Activated effector memory CD4-positive, alpha-beta T cell treated with Interleukin-2 at 50 U/mL for 16 hours (primary cell): Measurements from ENCODE around the gene ATP2C2.
"Not testable (repeated sequence)": the region's sequence is repeated elsewhere in the genome, so short reads cannot be mapped to it uniquely, and the experiment has no call there.

Experiments
- DNase-seq: peaks from one replicate; pipeline ENCODE4 v3.0.0-alpha.2; 2020

The ATP2C2 gene

DNA sequence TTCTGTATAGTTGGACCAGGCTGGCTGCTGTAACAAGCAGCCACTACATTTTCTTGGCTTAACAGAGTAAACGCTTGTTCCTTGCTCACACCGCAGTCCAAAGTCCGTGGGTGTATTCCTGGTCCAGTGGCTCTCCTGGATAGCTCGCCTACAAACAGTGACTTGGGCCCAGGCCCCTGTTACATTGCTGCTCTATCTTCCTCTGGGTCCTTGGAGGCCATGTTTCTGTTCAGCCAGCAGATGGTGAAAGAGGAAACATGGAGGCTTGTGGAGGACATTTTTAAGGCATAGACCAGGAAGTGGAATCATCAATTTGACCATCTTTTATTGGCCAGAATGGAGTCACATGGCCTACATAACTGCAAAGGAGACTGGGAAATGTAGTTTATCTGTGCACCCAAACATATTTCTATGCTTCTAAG is 55.1 kb downstream of the ATP2C2 start:
- DNase-seq: no peak

DNA sequence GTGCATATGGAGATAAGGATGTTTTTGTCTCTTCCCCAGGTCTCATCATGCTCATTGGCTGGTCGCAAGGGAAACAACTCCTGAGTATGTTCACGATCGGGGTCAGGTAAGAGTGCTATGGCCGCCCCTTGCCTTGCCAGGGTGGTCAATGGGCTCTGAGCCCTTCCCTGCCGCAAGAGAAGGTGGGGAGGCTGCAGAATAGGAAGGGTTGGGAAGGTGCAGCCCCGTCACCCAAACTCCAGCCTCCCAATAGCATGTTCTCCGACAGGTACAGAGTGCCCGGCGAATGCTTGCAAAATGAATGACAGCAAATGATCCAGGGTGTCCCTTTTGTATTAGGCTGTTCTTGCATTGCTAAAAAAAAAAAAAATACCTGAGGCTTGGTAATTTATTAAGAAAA is 57.4 kb downstream of the ATP2C2 start:
- no peak for DNase-seq

DNA sequence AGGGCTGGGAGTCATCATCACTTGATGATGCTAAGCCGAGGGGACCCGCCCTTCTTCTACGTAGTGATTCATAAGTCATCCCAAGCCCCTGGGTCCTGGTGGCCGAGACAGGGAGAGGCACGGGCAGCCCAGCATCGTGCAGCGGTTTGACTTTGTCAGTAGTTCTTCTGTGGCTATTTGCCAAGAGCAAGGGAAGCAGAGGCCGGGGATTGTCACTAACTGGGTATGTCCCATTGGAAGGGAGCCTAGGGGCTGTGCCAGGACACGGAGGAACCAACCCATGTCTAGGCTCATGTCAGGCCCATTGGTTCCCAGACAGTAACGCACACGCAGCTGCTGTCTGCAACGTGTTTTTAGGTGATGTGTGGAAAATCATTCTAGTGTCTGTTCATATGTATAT is 58.5 kb downstream of the ATP2C2 start:
- DNase-seq: no peak

DNA sequence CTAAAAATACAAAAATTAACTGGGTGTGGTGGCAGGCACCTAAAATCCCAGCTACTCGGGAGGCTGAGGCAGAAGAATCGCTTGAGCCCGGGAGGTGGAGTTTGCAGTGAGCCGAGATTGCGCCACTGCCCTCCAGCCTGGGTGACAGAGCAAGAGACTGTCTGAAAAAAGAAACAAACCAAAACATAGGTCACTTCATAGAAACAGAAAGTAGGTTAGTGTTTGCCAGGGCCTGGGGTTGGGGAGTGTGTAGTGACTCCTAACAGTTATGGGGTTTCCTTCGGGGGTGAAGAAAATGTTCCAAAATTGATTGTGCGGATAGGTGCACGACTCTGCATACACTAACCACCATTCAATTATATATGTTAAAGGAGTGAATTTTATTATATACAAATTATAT is 59.2 kb downstream of the ATP2C2 start:
- no peak for DNase-seq

- no peak for DNase-seq
These were observed 62.5 kb downstream of the ATP2C2 start for GRCh38 chr16:84430860-84431259.

DNA sequence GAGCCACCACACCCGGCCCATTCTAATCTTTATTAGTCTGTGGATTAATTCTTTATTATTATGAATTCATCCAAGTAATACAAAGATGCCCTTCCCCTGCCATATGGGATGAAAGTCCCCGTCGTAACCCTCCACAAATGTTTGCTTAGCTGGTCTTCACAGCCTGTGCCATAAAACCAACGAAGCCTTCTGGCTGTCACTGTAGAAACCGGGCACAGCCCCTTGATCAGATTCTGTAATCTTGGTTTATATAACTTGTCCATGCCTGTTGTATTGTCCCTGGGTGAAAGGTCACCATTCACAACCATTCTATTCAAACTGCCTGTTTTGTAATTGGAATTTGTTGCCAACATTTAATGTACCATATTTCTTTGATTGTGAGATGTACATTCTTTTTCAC is 66.5 kb downstream of the ATP2C2 start:
- DNase-seq: no peak

DNA sequence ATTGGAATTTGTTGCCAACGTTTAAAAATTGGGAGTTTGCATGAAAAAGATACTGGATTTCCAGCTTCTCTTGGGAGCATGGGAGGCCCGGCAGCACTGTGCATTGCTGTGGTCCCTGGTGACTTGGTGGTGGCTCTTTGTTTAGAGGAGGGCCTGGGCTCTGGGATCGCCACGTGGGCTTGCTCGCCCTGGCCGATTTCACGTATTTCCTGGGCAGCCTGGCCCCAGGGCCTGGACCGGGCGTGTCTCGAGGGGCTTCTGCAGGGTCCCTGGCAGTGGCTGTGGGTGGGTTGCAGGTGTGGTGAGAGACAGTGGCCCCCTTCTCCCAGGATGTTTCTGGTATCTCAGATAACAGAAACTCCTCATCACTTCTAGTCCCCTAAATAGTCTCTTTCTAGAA is 67.9 kb downstream of the ATP2C2 start:
- no peak for DNase-seq

DNA sequence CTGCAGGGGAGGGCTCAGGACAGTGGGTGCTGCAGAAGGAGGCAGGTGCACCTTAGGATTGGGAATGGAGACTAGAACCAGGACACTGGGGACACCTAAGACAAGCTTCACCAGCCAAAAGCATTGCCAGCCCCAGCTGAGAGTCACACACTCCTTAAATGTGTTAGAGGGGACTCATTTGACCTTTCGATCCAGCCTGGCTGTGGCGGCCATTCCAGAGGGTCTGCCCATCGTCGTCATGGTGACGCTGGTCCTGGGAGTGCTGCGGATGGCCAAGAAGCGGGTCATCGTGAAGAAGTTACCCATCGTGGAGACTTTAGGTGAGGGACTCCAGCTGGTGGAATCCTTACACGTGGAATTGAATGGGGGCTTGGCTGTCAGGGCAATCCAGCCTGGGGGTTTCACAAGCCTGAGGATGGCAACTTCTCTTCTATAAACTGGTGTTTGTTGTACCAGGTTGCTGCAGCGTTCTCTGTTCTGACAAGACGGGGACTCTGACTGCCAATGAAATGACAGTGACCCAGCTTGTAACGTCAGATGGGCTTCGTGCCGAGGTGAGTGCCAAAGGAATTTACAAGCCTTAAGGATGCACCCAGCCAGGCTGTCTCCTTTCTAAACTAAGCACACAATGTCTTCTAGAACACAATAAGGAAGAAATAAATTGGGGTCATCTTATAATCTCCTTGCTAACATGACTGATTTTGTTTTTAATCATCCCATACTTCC is 70.8 kb downstream of the ATP2C2 start:
- no peak for DNase-seq

- DNase-seq: no peak
These were observed 74.2 kb downstream of the ATP2C2 start for GRCh38 chr16:84442416-84443145.

GRCh38 chr16:84443166-84443802 is 74.9 kb downstream of the ATP2C2 start:
- DNase-seq: no peak

DNA sequence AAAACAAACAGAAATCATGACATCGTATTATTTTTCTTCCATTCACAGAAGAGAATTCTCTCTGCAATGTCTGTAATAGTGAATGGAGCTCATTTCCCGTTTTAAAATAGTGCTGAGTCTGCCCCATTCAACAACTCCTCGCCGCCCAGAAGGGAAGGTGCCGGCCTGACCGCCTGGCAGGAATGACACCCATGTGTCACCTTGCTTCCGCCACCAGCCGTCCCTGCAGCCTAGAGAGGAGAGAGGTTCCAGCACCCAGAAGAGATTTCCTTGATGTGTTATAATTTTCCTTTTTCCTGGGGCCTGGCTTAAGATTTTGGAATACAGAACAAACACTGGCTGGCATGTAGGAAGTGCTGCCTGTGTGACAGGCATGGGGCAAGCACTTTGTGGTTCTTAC is 76.1 kb downstream of the ATP2C2 start:
- DNase-seq: no peak

GRCh38 chr16:84446084-84446483 is 77.7 kb downstream of the ATP2C2 start:
- no peak for DNase-seq

GRCh38 chr16:84446596-84447392 is 78.5 kb downstream of the ATP2C2 start:
- no peak for DNase-seq

DNA sequence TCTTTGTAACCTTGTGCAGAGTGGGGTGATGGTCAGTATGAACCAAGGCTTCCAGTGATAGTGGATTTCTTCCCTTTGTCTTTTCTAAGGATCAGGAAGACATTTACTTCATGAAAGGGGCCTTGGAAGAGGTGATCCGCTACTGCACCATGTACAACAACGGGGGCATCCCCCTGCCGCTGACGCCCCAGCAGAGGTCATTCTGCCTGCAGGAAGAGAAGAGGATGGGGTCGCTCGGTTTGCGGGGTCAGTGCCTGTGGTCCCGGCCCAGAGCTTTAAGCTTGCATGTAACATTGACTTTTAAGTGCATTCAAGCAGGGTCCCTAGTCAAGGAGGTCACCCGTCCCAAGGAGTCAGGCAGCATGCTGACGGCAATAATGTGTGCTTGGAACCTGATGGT is 80.1 kb downstream of the ATP2C2 start:
- no peak for DNase-seq

DNA sequence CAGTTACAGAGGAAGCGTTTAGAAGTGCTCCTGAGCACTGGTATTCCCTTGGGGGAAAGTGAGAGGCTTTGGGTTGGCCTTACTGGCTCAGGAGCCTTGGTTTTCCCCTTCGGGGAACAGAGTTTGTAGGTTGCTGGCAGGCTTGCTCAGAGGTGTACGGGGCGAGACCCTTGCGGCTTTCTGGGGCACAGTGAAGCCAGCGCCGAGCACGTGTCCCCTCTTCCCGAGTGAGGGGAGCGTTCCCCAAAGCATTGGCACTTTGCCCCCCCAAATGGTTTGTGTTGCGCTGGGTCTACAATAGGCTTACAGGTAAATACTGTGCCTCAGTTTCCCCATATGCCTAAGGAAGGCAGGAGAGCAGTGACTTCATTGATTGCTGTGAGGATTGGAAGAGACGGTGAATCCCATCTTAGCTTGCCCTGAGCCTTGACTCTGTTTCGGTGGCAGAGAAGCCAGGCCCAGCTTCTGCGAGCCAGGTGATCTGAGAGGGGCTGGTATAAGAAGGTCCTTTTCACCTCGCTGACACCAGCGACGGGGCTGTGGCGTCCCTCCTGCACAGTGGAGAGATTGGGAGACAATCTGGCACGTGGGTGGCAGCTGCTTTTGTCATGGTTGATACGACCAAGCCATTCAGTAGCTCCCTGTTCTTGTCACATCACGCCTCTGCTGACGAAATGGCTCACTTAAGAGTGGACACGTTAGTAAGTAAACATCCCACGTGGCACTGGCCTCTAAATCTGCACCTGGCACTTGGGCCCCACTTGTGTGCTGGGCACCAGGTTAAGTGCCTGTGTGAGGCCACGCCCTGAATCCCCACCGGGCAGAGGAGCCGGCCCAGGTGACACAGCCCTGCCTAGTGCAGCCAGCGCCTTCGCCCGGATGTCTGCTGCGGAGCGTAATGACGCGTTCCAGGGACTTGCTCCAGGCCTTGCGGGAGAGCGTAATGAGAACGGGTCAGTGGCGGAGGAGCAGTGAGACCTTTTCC is 81.1 kb downstream of the ATP2C2 start:
- no peak for DNase-seq

- no peak for DNase-seq
These were observed 82.0 kb downstream of the ATP2C2 start for GRCh38 chr16:84450176-84450865.

DNA sequence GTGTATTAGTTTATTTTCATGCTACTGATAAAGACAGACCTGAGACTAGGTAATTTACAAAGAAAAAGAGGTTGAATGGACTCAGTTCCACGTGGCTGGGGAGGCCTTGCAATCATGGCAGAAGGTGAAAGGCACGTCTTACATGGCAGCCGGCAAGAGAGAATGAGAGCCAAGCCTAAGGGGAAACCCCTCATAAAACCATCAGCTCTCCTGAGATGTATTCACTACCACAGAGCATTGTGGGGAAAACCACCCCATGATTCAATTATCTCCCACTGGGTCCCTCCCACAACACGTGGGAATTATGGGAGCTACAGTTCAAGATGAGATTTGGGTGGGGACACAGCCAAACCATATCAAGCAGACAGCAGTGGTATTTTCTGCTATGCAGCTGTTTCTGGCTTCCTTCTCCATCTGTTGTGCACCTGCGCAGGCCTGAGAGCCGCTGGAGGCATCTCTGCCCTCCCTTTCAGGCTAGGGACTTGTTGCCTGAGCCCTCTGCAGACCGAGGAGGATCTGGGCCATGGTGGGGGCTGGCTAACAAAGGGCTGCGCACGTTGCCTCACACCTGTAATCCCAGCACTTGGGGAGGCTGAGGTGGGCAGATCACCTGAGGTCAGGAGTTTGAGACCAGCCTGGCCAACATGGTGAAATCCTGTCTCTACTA is 82.8 kb downstream of the ATP2C2 start:
- not testable (repeated sequence) for DNase-seq

DNA sequence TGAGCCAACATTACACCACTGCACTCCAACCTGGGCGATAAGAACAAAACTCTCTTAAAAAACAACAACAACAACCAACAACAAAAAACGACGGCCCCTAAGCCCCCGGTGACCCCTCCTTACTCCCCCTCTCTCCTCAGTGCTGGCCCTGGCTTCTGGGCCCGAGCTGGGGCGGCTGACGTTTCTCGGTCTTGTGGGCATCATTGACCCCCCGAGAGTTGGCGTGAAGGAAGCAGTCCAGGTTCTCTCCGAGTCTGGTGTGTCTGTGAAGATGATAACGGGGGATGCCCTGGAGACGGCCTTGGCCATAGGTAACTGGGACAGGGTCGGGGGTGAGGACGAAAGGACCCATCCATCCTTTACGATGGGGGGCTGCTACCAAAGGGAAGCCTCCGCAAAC is 83.4 kb downstream of the ATP2C2 start:
- no peak for DNase-seq

- no peak for DNase-seq
These were observed 84.9 kb downstream of the ATP2C2 start for GRCh38 chr16:84453061-84453752.

DNA sequence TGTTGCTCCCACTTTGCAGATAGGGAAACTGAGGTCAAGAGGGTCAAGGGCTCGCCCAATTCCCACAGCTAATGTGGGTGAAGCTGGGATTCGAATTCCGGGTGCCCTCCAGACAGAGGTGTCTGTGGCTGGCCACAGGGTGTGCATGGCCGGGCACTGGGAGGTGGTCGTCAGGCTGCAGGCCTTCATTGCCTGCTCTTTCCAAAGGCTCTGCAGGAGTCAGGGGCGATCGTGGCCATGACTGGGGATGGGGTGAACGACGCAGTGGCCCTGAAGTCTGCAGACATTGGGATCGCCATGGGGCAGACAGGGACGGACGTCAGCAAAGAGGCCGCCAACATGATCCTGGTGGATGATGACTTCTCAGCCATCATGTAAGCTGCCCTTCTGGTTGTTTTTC is 86.3 kb downstream of the ATP2C2 start:
- DNase-seq: no peak
